NB4 (cell line): Measurements from ENCODE around the gene PRKG1.

Experiments
- CTCF ChIP-seq: IDR thresholded peaks from one replicate; pipeline ENCODE4 v1.5.1; 2012; ENCODE audit warnings: low read depth, low read length
- POLR2A ChIP-seq: IDR thresholded peaks from 2 replicates; pipeline ENCODE4 v1.6.1; 2011; ENCODE audit warnings: mild to moderate bottlenecking; ENCODE audit not compliant: insufficient read length; ENCODE audit errors: extremely low read depth

- no peak for TF ChIP-seq CTCF
- TF ChIP-seq POLR2A, result no peak
Observed at GRCh38 chr10:51158832-51159231, 84.5 kb downstream of the PRKG1 start.
